A673 (cell line): ENCODE measurements around the gene RALGAPA2.

Experiments
- EZH2 ChIP-seq: fragments of 200-600 bp; sonication (generic); IDR thresholded peaks from 2 replicates; pipeline ENCODE4 v1.6.1; 2017; ENCODE audit warnings: borderline replicate concordance, low read depth, mild to moderate bottlenecking, mixed read lengths, antibody characterized with exemption, low read length; ENCODE audit not compliant: poor library complexity, severe bottlenecking
- TF ChIP-seq, protein P1 (sequence below): fragments of 300-800, 200-600 bp; sonication (generic); conservative IDR thresholded peaks from 2 replicates; pipeline ENCODE4 v1.5.1; 2017; ENCODE audit warnings: low read depth, mild to moderate bottlenecking, antibody characterized with exemption, low read length, moderate library complexity, mixed read lengths

DNA sequence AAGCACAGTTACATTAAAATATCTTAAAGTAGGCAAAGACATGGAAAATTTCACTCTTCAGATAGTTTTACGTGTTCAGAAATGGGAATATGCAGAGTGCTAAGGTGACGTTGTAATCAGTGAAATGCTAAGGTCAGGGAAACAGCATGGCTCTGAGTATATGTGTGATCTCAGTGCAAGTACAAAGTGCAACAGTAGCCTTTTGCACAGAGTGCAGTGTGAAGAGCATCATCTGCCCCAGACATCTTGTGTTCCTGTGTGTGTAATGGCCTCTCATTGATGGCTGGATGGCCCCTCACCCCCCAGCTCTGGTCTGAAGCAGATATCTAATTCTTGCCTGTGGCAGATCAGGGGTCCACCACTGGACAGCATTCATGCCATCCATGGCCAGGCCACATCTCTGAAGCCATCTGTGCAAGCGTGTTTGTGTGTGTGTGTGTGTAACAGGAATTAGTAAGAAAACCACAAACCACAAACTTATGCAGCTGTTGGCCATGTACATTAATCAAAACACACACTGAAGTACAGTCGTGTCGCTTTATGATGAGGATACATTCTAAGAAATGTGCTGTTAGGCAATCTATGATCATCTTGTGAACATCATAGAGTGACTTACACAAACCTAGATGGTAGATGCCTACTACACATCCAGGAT lies 165.1 kb downstream of the RALGAPA2 start:
- TF ChIP-seq, protein P1, sequence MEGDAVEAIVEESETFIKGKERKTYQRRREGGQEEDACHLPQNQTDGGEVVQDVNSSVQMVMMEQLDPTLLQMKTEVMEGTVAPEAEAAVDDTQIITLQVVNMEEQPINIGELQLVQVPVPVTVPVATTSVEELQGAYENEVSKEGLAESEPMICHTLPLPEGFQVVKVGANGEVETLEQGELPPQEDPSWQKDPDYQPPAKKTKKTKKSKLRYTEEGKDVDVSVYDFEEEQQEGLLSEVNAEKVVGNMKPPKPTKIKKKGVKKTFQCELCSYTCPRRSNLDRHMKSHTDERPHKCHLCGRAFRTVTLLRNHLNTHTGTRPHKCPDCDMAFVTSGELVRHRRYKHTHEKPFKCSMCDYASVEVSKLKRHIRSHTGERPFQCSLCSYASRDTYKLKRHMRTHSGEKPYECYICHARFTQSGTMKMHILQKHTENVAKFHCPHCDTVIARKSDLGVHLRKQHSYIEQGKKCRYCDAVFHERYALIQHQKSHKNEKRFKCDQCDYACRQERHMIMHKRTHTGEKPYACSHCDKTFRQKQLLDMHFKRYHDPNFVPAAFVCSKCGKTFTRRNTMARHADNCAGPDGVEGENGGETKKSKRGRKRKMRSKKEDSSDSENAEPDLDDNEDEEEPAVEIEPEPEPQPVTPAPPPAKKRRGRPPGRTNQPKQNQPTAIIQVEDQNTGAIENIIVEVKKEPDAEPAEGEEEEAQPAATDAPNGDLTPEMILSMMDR = no peak
- no peak for TF ChIP-seq EZH2
